ACHN (cell line): ENCODE data around the gene EFNA2.

Experiments
- DNase-seq: peaks from one replicate; pipeline ENCODE4 v3.0.0-alpha.2; 2015
- in situ Hi-C: cut with HindIII; loops from 2 replicates; pipeline ENCODE4 v1.10.0; 2017; ENCODE audit warnings: low sequenced_read_pairs, low pct_ligation_motif_present, low pct_unique_long_range_greater_than_20kb

Gene EFNA2

GRCh38 chr19:1258163-1258492, 27.5 kb upstream of the EFNA2 start:
- DNase-seq = no peak
- in situ Hi-C loops = no loop called here

GRCh38 chr19:1258707-1259205, 26.9 kb upstream of the EFNA2 start:
- in situ Hi-C loops = no loop called here
- DNase-seq = no peak

- in situ Hi-C loops = no loop called here
- DNase-seq = peak; percentile 60
Measured at GRCh38 chr19:1259206-1259875, 26.3 kb upstream of the EFNA2 start.

- DNase-seq = no peak
- in situ Hi-C loops = no loop called here
Measured at GRCh38 chr19:1259876-1260748, 25.6 kb upstream of the EFNA2 start.

- in situ Hi-C loops = no loop called here
- DNase-seq = peak; percentile 93
Measured at GRCh38 chr19:1260749-1261537, 24.7 kb upstream of the EFNA2 start.

GRCh38 chr19:1261538-1261797, 24.2 kb upstream of the EFNA2 start:
- no peak for DNase-seq
- in situ Hi-C loops = no loop called here

GRCh38 chr19:1261798-1262622, 23.7 kb upstream of the EFNA2 start:
- DNase-seq = peak; percentile 69
- in situ Hi-C loops = no loop called here

GRCh38 chr19:1262623-1263123, 23.0 kb upstream of the EFNA2 start:
- no peak for DNase-seq
- in situ Hi-C loops = no loop called here

GRCh38 chr19:1263188-1263587, 22.5 kb upstream of the EFNA2 start:
- in situ Hi-C loops = no loop called here
- DNase-seq = no peak

- peak; percentile 93 for DNase-seq
- in situ Hi-C loops = no loop called here
Measured at GRCh38 chr19:1264801-1265614, 20.7 kb upstream of the EFNA2 start.

GRCh38 chr19:1265615-1266128, 20.0 kb upstream of the EFNA2 start:
- in situ Hi-C loops = no loop called here

GRCh38 chr19:1266129-1266915, 19.4 kb upstream of the EFNA2 start:
- peak; percentile 84 for DNase-seq
- in situ Hi-C loops = no loop called here

More at GRCh38 chr19:1265615-1266128, 20.0 kb upstream of the EFNA2 start:
- peak; percentile 62 for DNase-seq

- peak; percentile 52 for DNase-seq
- in situ Hi-C loops = no loop called here
Measured at GRCh38 chr19:1266916-1267476, 18.7 kb upstream of the EFNA2 start.

- in situ Hi-C loops = no loop called here
- DNase-seq = no peak
Measured at GRCh38 chr19:1267477-1268225, 18.0 kb upstream of the EFNA2 start.

GRCh38 chr19:1268226-1269064, 17.2 kb upstream of the EFNA2 start:
- DNase-seq = no peak
- in situ Hi-C loops = no loop called here
